Testis (tissue), 2 donors: ENCODE measurements around the gene PNCK.

Experiments
- POLR2A ChIP-seq: fragments of 450-650 bp; IDR thresholded peaks from one replicate; pipeline ENCODE4 v1.6.1; 2017; ENCODE audit warnings: antibody characterized with exemption, mild to moderate bottlenecking, moderate library complexity
- TF ChIP-seq, protein P1 (sequence below), 3 experiments: fragments of 450-650 bp in 2 of 3; fragments of 200-600 bp in 1 of 3; sonication (generic) in 1 of 3; IDR thresholded peaks; one replicate each; pipeline ENCODE4 v1.5.1; 2016 to 2019; ENCODE audit warnings: antibody characterized with exemption in 3 of 3, mild to moderate bottlenecking in 2 of 3, moderate library complexity in 1 of 3

DNA sequence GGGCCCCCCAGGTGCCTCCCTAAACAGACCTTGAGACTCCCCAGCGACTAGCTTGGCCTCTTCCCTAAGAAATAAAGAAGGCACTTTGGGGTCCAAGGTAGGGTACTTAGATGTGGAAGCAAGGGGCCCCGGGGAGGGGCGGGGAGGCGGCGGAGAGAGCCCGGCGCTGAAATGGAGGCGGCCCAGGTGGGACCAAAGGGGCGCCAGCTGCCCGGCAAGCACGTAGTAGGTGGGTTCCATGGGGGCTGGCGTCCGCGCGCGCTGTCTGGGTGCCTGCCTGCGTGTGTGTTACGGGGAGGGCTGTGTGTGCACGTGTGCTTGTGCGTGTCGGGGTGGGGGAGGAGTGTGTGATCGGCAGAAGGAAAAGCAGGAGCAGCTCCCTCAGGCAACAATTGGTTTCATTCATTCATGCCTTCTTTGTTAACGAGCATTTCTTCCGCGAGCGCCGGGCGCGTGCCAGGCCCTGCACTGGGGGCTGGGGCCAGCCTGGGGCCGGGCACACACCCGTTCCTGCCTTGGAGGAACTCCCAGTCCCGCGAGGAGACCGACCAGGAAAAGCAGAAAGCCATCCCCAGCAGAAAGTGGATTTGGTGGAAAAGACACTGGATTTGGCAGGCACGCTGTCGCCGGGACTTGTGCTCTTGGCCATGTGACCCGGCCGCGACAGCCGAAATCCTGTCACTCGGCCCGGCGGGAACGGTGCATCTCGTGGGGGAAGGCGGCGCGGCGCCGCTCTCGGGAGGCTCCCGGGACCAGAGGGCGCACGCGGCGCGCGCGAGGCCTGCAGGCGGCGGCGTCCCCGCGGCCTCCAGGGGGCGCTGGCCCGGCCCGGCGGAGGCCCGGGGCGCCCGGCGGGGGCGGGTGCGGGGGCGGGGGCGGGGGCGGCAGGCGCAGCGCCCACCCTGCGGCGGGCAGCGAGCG is 29.9 kb downstream of the PNCK start:
- TF ChIP-seq, protein P1, sequence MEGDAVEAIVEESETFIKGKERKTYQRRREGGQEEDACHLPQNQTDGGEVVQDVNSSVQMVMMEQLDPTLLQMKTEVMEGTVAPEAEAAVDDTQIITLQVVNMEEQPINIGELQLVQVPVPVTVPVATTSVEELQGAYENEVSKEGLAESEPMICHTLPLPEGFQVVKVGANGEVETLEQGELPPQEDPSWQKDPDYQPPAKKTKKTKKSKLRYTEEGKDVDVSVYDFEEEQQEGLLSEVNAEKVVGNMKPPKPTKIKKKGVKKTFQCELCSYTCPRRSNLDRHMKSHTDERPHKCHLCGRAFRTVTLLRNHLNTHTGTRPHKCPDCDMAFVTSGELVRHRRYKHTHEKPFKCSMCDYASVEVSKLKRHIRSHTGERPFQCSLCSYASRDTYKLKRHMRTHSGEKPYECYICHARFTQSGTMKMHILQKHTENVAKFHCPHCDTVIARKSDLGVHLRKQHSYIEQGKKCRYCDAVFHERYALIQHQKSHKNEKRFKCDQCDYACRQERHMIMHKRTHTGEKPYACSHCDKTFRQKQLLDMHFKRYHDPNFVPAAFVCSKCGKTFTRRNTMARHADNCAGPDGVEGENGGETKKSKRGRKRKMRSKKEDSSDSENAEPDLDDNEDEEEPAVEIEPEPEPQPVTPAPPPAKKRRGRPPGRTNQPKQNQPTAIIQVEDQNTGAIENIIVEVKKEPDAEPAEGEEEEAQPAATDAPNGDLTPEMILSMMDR (IDR thresholded peaks at IDR 0.05): peak in 1 of 3 experiments; percentile 23
- no peak for TF ChIP-seq POLR2A
